Upper lobe of left lung (tissue), 4 donors: ENCODE data around the gene ADAMTS13.

Experiments used
- EP300 ChIP-seq, 4 donors: sonication (generic); formaldehyde crosslinking; IDR thresholded peaks; one replicate each; pipeline ENCODE4 v1.5.1; 2017; ENCODE audit warnings: antibody characterized with exemption in 4 of 4, control low read depth in 2 of 4
- POLR2A ChIP-seq, 4 donors: fragments of 450-650 bp; IDR thresholded peaks; one replicate each; pipeline ENCODE4 v1.5.1; 2016 to 2017; ENCODE audit warnings: antibody characterized with exemption in 4 of 4, mild to moderate bottlenecking in 2 of 4
- POLR2AphosphoS5 ChIP-seq, 2 donors: sonication (generic); formaldehyde crosslinking; IDR thresholded peaks; one replicate each; pipeline ENCODE4 v1.5.1; 2017; ENCODE audit warnings: antibody characterized with exemption in 2 of 2
- TF ChIP-seq, protein P1 (sequence below), 6 experiments: fragments of 450-650 bp in 4 of 6; fragments of 200-600 bp in 2 of 6; sonication (generic) in 2 of 6; IDR thresholded peaks; one replicate each; pipeline ENCODE4 v1.5.1; 2016 to 2019; ENCODE audit warnings: antibody characterized with exemption in 6 of 6

GRCh38 chr9:133488686-133489252 is 66.6 kb downstream of the ADAMTS13 start:
- TF ChIP-seq, protein P1, sequence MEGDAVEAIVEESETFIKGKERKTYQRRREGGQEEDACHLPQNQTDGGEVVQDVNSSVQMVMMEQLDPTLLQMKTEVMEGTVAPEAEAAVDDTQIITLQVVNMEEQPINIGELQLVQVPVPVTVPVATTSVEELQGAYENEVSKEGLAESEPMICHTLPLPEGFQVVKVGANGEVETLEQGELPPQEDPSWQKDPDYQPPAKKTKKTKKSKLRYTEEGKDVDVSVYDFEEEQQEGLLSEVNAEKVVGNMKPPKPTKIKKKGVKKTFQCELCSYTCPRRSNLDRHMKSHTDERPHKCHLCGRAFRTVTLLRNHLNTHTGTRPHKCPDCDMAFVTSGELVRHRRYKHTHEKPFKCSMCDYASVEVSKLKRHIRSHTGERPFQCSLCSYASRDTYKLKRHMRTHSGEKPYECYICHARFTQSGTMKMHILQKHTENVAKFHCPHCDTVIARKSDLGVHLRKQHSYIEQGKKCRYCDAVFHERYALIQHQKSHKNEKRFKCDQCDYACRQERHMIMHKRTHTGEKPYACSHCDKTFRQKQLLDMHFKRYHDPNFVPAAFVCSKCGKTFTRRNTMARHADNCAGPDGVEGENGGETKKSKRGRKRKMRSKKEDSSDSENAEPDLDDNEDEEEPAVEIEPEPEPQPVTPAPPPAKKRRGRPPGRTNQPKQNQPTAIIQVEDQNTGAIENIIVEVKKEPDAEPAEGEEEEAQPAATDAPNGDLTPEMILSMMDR (IDR thresholded peaks at IDR 0.05): no peak
- no peak for TF ChIP-seq POLR2A (IDR thresholded peaks at IDR 0.05)
- TF ChIP-seq POLR2AphosphoS5 (IDR thresholded peaks at IDR 0.05): no peak
- TF ChIP-seq EP300 (IDR thresholded peaks at IDR 0.05): no peak
